Smooth muscle cell of the brain vasculature (primary cell): ENCODE measurements around the gene GOLGA8M.
"Not testable (repeated sequence)": the region's sequence is repeated elsewhere in the genome, so short reads cannot be mapped to it uniquely, and the experiment has no call there.

Experiments
- DNase-seq: peaks from one replicate; pipeline ENCODE4 v3.0.0-alpha.2; 2012; ENCODE audit warnings: low read depth, low spot score

Gene GOLGA8M

DNA sequence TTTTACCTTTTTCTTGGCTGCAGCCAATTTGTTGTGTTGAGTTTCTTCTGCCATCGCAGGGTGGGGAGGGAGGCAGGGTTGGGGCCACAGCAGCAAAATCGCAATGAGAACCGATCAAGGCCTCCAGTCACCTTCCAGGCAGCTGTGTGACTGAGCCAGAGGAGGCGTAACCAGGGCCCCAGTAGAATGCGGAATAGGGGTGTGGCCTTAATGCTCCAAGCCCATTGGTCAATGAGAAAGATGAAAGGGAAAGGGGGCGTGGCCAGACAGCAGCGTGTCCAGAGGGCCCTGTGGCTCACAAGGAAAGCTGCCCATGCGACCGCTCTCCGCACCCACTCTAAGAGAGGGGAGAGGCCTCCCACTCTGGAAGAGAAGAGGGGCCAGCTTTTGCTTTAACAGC lies at the start of gene GOLGA8M:
GOLGA8M (minus strand) TSS at position 152 of the 400 bp plus-strand sequence; CDS start at position 54, 98 bp downstream.
- not testable (repeated sequence) for DNase-seq

- not testable (repeated sequence) for DNase-seq
Observed at GRCh38 chr15:28742890-28743289, 30.7 kb upstream of the GOLGA8M start.

DNA sequence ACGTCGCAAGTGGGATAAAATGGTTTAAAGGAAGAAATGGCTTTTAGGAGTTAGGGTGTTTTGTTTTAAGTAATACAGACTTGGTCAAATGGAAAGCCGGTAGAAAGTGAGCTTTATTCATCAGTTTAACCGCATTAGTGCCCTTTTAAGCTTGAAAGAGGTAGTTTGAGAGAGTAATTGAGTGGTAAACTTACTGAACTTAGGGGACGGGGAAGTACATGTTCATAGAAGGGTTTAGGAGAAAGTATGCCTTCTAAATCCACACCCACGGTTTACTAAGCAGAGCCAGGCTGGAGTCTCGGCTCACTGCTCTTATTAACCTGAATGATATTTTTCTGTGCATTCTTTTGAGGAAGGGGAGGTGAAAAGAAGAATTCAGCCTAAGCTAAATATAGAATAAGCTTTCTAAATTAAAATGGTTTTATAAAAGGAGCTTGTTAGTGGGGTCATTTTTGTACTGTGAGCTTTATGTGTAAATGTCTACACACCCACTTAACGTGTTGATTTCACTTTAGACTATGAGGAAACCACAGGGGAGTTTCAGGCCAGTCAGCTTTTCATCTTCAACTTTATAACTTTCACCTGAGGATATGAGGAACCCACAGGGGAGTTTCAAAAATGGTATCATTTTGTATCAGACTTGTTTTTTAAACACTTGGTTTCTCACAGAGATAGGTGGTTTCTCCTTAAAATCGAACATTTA lies 26.5 kb upstream of the GOLGA8M start:
- DNase-seq: not testable (repeated sequence)

- not testable (repeated sequence) for DNase-seq
Observed at GRCh38 chr15:28738200-28738561, 26.0 kb upstream of the GOLGA8M start.

- DNase-seq: not testable (repeated sequence)
Observed at GRCh38 chr15:28737521-28738199, 25.4 kb upstream of the GOLGA8M start.

DNA sequence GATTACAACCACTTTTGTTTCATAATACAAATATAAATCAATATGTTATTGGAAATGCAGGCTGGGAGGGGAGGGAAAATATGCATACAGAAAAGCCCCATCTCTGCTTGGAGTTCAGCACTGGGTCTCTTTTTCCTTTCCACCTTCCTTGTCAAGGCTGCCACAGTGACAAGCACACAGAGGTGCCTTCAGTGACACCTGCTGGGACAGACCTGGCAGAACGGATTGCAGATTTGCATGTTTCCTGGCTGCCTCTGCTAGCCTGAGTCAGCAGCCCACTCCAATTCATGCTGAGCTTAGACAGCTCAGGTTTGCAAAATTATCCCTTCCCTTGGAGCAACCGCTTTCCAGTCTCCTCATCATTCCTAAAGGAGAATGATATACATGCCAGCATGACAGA lies 15.8 kb upstream of the GOLGA8M start:
- DNase-seq: not testable (repeated sequence)

DNA sequence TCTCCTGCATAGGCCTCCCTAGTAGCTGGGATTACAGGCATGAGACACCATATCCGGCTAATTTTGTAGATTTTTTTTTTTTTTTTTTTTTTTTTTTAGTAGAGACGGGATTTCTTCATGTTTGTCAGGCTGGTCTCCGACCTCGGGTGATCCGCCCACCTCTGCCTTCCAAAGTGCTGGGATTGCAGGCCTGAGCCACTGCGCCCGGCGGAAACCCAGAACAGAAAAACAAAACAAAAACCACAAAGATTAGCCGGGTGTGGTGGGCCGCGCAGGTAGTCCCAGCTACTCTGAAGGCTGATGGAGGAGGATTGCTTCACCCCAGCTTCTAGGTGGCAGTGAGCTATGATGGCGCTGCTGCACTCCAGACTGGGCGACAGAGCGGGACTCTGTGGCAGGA lies 14.8 kb upstream of the GOLGA8M start:
- not testable (repeated sequence) for DNase-seq

- no peak for DNase-seq
Observed at GRCh38 chr15:28726102-28726501, 13.9 kb upstream of the GOLGA8M start.

DNA sequence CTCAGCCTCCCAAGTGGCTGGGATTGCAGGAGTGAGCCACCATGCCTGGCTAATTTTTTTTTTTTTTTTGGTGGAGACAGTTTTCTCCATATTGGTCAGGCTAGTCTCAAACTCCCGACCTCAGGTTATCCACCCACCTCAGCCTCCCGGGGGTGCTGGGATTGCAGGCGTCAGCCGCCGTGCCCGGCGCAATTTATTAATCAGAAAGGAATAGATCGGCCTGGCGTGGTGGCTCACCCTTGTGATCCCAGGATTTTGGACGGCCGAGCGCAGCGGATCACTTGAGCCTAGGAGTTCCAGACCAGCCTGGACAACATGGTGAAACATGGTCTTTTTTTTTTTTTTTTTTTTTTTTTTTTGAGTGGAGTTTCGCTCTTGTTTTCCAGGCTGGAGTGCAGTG lies 13.3 kb upstream of the GOLGA8M start:
- no peak for DNase-seq

DNA sequence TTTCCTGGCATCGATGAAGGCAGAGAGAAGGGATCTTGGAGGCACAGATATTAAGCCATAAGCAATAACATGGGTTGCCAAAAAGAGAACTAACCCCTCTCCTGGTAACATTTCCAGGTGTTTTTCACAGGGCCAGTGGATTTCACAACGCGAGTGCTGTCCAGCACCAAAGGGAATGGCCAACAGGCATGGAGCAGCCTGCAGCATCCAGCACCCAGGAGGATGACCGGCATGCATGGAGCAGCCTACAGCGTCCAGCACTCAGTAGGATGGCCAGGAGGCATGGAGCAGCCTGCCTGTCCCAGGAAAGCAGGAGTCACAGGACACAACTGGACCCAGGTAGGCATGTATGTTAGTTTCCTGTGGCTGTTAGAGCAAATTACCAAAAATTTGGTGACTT lies 11.8 kb upstream of the GOLGA8M start:
- not testable (repeated sequence) for DNase-seq

GRCh38 chr15:28719626-28720025 lies 7.4 kb upstream of the GOLGA8M start:
- DNase-seq: not testable (repeated sequence)

- DNase-seq: not testable (repeated sequence)
Observed at GRCh38 chr15:28718576-28718975, 6.4 kb upstream of the GOLGA8M start.

- DNase-seq: not testable (repeated sequence)
Observed at GRCh38 chr15:28714176-28714575, 2.0 kb upstream of the GOLGA8M start.

DNA sequence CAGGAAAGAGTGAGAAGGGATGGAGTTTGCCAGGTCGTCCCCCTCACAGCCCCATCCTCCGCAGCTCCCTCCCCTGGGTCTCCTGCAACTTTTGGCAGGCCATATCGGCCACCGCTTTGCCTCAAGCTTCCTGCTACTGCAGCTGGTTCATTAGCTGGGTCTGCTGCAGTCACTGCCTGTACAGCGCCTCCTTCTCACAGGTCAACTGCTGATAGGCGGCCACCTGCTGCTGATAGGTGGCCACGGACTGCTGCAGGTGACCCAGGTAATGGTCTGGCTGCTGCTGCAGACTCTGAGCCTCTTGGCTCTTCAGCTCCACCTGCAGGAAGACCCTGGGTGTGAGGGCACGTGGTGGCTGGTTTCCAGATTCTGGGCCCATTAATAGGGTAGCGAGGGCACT lies 8.3 kb downstream of the GOLGA8M start:
- not testable (repeated sequence) for DNase-seq

DNA sequence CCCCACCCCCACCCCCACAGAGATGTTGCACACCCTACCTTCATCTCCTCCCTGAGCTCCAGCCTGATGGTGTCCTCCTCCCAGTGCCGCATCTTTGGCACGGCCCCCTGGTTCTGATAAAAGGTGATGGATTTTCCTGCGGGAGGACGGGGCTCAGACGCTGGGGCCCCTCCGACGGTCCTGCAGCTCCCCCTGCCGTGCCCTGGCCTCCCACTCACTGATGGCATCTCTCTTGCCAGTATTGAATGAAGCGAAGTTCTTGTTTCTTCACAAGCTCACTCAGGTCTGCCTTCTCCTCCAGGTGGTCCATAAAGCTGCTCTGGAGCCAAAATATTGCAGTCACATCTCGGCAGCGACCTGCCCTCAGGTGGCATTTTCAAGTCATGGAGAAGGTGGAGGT lies 9.8 kb downstream of the GOLGA8M start:
- not testable (repeated sequence) for DNase-seq

DNA sequence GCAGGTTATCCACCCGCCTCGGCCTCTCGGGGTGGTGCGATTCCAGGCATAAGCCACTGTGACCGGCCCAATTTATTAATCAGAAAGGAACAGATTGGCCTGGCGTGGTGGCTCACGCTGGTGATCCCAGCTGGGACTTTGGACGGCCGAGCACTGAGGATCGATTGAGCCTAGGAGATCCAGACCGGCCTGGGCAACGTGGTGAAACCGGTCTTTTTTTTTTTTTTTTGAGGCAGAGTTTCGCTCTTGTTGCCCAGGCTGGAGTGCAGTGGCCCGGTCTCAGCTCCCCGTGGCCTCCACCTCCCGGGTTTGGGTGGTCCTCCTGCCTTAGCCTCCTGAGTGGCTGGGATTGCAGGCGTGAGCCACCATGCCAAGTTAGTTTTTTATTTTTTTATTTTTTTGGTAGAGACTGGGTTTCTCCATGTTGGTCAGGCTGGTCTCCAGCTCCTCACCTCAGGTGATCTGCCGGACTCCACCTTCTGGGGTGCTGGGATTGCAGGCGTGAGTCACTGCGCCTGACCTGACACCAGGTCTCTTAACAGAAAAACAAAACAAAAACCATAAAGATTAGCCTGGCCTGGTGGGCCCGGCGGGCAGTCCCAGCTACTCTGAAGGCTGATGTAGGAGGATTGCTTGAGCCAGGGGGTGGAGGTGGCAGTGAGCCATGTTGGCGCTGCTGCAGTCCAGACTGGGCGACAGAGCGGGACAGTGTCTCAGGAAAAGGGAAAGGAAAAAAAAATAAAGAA lies 18.0 kb downstream of the GOLGA8M start:
- DNase-seq: not testable (repeated sequence)

DNA sequence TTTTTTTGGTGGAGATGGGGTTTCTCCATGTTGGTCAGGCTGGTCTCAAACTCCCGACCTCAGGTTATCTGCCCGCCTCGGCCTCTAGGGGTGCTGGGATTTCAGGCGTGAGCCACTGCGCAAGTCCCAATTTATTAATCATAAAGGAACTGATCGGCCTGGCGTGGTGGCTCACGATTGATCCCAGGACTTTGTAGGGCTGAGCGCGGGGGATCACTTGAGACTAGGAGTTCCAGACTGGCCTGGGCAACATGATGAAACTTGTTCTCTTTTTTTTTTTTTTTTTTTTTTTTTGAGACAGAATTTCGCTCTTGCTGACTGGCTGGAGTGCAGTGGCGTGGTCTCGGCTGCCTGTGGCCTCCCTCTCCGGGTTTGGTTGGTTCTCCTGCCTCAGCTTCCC lies 19.2 kb downstream of the GOLGA8M start:
- not testable (repeated sequence) for DNase-seq

- not testable (repeated sequence) for DNase-seq
Observed at GRCh38 chr15:28673533-28673932, 38.7 kb downstream of the GOLGA8M start.

DNA sequence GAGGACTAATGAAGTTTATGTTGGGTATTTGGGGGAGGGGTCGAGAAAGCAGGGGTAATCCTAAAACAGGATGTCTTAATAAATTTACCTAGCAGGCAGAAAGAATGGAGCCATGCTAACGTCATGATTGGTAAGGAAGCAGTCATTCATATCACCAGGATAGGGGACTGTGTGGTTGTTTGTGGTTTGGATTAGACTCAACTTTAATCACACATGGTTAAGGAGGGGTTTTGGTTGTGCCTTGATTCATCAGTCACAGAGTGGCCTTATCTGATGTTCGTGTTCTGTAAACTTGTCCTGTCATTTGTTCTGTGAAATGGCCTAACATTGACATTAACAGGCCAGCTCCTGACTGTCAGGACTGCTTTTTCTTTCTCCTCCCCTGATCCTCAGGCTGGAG lies 40.1 kb downstream of the GOLGA8M start:
- not testable (repeated sequence) for DNase-seq

DNA sequence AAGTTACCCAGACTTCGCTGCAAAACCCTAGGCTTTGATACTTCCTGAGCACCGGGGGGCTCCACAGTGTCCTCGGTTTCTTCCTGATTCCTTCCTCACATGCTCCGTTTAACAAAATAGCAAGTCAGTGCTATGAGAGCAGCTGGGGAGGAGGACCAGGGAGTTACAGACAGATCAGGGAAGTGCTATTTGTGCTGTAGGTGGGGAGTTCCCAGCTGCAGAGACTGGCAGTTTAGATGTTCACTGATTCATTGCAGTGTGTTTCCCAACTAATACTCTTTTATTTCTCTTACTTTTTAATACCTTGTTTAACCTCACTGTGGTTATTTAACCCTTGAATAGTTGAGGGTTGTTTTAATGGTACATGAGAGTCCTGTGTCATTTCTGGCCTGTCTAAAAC lies 45.8 kb downstream of the GOLGA8M start:
- DNase-seq: not testable (repeated sequence)

- DNase-seq: not testable (repeated sequence)
Observed at GRCh38 chr15:28664575-28664974, 47.6 kb downstream of the GOLGA8M start.

DNA sequence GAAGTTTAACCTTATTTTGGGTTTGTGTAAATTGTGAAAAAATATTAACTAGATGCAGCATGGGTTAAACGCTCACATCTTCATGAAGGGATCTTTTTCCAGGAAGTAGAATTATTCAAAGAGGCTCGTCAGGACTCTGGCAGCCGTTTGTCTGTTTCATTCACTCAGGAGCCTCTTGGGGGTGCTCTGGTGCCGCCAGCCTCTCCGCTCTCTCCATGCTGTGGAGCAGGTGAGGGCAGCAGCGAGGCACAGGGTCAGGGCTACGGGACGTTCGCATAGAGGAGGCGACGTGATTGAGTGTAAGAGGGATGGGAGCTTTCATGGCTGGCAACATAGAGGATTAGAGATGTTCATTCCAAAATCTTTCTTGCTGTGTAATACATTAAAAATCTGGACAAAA lies 48.5 kb downstream of the GOLGA8M start:
- not testable (repeated sequence) for DNase-seq
